Adrenal gland (tissue), 12 donors: ENCODE measurements around the gene TMEM8B. TPM values are rescaled to one million over a fixed set of nuclear protein-coding genes. Genes with fewer than 3 reads are reported as not detected.
A peak's percentile ranks its signal among the peaks of the same experiment; 100 is the strongest.

Experiments
- DNase-seq, 7 donors: peaks; one replicate each; pipeline ENCODE4 v3.0.0-alpha.2; 2019 to 2020
- H3K27ac ChIP-seq, 5 donors: fragments of 200-600 bp; sonication (generic) in 4 of 5; 1 replicate in 3 of 5; 2 replicates in 2 of 5; pipeline versions ENCODE4 v1.5.1 to v1.8.0; 2016 to 2020; ENCODE audit warnings: mild to moderate bottlenecking in 1 of 5
- H3K27me3 ChIP-seq: fragments of 200-600 bp; 2 replicates; pipeline ENCODE4 v1.8.0; 2021
- H3K36me3 ChIP-seq, 2 donors: fragments of 200-600 bp; replicated peaks in 1 of 2; 1 replicate in 1 of 2; 2 replicates in 1 of 2; pipeline versions ENCODE4 v1.5.1 to v1.8.0; 2018 to 2022
- H3K4me1 ChIP-seq, 2 donors: fragments of 200-600 bp; replicated peaks in 1 of 2; 1 replicate in 1 of 2; 2 replicates in 1 of 2; pipeline versions ENCODE4 v1.5.1 to v1.8.0; 2018 to 2021
- H3K4me3 ChIP-seq, 4 donors: fragments of 200-600 bp; sonication (generic) in 3 of 4; one replicate each; pipeline ENCODE4 v1.5.1; 2016 to 2018
- H3K9me3 ChIP-seq, 3 donors: fragments of 200-600 bp; sonication (generic) in 1 of 3; replicated peaks in 1 of 3; 1 replicate in 2 of 3; 2 replicates in 1 of 3; pipeline versions ENCODE4 v1.5.1 to v1.8.0; 2016 to 2021
- POLR2A ChIP-seq, 2 donors: fragments of 450-650 bp; IDR thresholded peaks; one replicate each; pipeline ENCODE4 v1.6.1; 2017; ENCODE audit warnings: antibody characterized with exemption in 2 of 2, mild to moderate bottlenecking in 2 of 2, moderate library complexity in 1 of 2
- WGBS, 4 donors: extraction: QIAGEN DNeasy Blood & Tissue Kit in 2 of 4; methylation state at CpG; one replicate each; pipeline versions ENCODE4 v1.1.5 to v1.1.7; 2013 to 2017; 5-methylcytosine and 5-hydroxymethylcytosine counted together
- intact Hi-C, 2 donors: fragments of 100-400 bp; cut with DNase I; formaldehyde crosslinking; loops; one replicate each; pipeline versions ENCODE4 v1.14.1 to v1.15.0; 2022 to 2023
- polyA plus RNA-seq, 3 donors: library from polyadenylated mRNA; stranded (reverse); fragments of 200-250 nt in 2 of 3; fragments of 350-450 nt in 1 of 3; fragmentation: Illumina TruSeq in 1 of 3; extraction: RNeasy Lipid Tissue Mini Kit (QIAGEN cat#74804) in 1 of 3; gene quantifications; one replicate each; pipeline ENCODE4 v1.2.3, GENCODE V29; 2013 to 2014
- total RNA-seq, 9 donors: library from RNA; depleted of rRNA in 4 of 9; stranded (reverse); fragments of >200 nt in 4 of 9; fragments of 120-200 nt in 1 of 9; fragmentation: NEBNext Ultra II Directional in 1 of 9; extraction: Animal tissue kit (Norgen Biotek cat#: 25700) in 1 of 9; gene quantifications; one replicate each; pipeline versions ENCODE4 v1.1.0 to v1.2.4, GENCODE V29; 2013 to 2023
- TF ChIP-seq, protein P1 (sequence below), 6 experiments: fragments of 450-650 bp in 4 of 6; fragments of 200-600 bp in 2 of 6; sonication (generic) in 1 of 6; IDR thresholded peaks; 1 replicate in 5 of 6; 2 replicates in 1 of 6; pipeline versions ENCODE4 v1.5.1 to v1.8.0; 2016 to 2021; ENCODE audit warnings: antibody characterized with exemption in 6 of 6, mild to moderate bottlenecking in 2 of 6, moderate library complexity in 1 of 6
- donor health status: healthy with polysubstance abuse.
- donor health status: Bipolar disorder and iron deficiency.
- donor health status: DM: yes; HTN: yes; CAD: no.
- donor health status: DM: no; HTN: no; CAD: no.
- donor health status: DM: no; HTN: no; CAD: no.
- donor health status: DM: yes; HTN: yes; CAD: no.

TMEM8B gene
- total and polyA plus RNA-seq, 12 donors: 5.5 to 43.6 (median 19.8) TPM

DNA sequence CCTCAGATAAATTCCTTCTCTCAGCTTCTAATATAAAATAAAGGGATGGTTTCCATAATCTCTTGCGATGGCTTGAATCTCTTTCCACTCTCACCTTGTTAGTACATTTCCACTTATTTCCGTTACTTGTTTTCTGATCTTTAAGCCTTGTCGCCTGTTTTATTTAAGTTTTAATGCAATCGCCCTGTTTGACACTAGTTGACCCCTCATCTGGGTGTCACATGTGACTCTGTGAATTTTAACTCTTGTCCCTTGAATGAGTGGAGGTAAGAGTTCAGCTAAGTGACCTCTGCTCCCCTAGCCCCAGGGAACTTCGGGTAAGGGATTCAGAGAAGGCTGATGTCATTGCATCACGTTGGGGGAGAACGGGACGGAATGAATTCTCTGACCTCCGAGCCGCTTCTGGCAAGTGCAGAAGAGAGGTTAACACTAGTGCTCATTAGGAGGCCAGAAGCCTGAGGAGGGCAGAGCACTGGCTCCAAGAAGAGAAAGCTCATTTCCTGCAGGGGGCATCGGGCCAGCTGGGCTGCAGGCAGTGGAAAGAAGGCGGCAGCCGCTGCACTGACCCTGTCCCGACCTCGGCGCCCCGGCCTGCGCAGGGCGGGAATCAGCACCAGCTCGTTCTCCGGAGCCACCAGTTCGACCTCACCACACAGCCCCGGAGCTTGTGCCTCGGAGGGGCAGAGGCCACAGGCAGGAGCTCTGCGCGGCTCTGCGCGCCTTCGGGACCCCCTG is 14.8 kb upstream of the TMEM8B start:
- peak overlapping the region; percentile 36 to 91 (median 62) for H3K4me3 ChIP-seq
- peak; percentile 69 to 90 (median 81) for DNase-seq
- intact Hi-C loops: no loop called here
- no peaks in the 10 kb centered on the region for H3K36me3 ChIP-seq
- peaks cover 19 to 30% of the 10 kb centered on the region in 2 donors for H3K4me1 ChIP-seq
- H3K27ac ChIP-seq: peak overlapping the region; percentile 77 to 98 (median 96)
- WGBS, 4 donors: 7 to 21% (median 13%) methylated on average over 10 to 29 of the region's 29 CpGs
- no peaks in the 10 kb centered on the region for H3K27me3 ChIP-seq
- TF ChIP-seq, protein P1, sequence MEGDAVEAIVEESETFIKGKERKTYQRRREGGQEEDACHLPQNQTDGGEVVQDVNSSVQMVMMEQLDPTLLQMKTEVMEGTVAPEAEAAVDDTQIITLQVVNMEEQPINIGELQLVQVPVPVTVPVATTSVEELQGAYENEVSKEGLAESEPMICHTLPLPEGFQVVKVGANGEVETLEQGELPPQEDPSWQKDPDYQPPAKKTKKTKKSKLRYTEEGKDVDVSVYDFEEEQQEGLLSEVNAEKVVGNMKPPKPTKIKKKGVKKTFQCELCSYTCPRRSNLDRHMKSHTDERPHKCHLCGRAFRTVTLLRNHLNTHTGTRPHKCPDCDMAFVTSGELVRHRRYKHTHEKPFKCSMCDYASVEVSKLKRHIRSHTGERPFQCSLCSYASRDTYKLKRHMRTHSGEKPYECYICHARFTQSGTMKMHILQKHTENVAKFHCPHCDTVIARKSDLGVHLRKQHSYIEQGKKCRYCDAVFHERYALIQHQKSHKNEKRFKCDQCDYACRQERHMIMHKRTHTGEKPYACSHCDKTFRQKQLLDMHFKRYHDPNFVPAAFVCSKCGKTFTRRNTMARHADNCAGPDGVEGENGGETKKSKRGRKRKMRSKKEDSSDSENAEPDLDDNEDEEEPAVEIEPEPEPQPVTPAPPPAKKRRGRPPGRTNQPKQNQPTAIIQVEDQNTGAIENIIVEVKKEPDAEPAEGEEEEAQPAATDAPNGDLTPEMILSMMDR (IDR thresholded peaks at IDR 0.05): peak in 5 of 6 experiments; percentile 19 to 43 (median 40)
- no peak for TF ChIP-seq POLR2A (IDR thresholded peaks at IDR 0.05)
- H3K9me3 ChIP-seq: no peaks in the 10 kb centered on the region

GRCh38 chr9:35814841-35815543 is 14.0 kb upstream of the TMEM8B start, which contains the start of gene HINT2:
Gene HINT2 (minus strand): TSS chr9:35815042. CDS start chr9:35814979, 63 bp downstream.
- peak; percentile 95 to 99 (median 98) for DNase-seq
- Histone ChIP-seq H3K9me3 (no peaks in the 10 kb centered on the region), H3K4me3 (peak within 1 kb of the TSS; percentile 36 to 91 (median 62)), H3K36me3 (no peaks in the 10 kb centered on the region), H3K27me3 (no peaks in the 10 kb centered on the region), H3K27ac (peak within 1 kb of the TSS; percentile 77 to 98 (median 96)), H3K4me1 (peaks cover 19 to 30% of the 10 kb centered on the region in 2 donors)
- peak; percentile 89 to 96 for TF ChIP-seq POLR2A (IDR thresholded peaks at IDR 0.05)
- TF ChIP-seq, protein P1 (IDR thresholded peaks at IDR 0.05): no peak
- intact Hi-C loops: no loop called here
- 0% methylated on average over 23 to 52 of the region's 52 CpGs for WGBS, 4 donors

GRCh38 chr9:35816708-35817107 is 12.3 kb upstream of the TMEM8B start:
- Histone ChIP-seq H3K27ac (no peak overlapping the region), H3K27me3 (no peaks in the 10 kb centered on the region), H3K4me1 (peaks cover 13 to 21% of the 10 kb centered on the region in 2 donors), H3K4me3 (no peak overlapping the region), H3K9me3 (no peaks in the 10 kb centered on the region), H3K36me3 (no peaks in the 10 kb centered on the region)
- 53 to 87% (median 69%) methylated on average over 1 of the region's 1 CpG for WGBS, 4 donors
- intact Hi-C loops: no loop called here
- DNase-seq: no peak
- TF ChIP-seq POLR2A (IDR thresholded peaks at IDR 0.05): no peak
- TF ChIP-seq, protein P1 (IDR thresholded peaks at IDR 0.05): peak in 1 of 6 experiments; percentile 12

- Histone ChIP-seq H3K27me3 (no peaks in the 10 kb centered on the region), H3K4me3 (no peak overlapping the region), H3K9me3 (no peaks in the 10 kb centered on the region), H3K27ac (no peak overlapping the region), H3K4me1 (peaks cover 10% of the 10 kb centered on the region in 2 donors), H3K36me3 (no peaks in the 10 kb centered on the region)
- TF ChIP-seq, protein P1 (IDR thresholded peaks at IDR 0.05): no peak
- TF ChIP-seq POLR2A (IDR thresholded peaks at IDR 0.05): no peak
- intact Hi-C loops: no loop called here
- 67 to 100% (median 83%) methylated on average over 2 to 3 of the region's 3 CpGs for WGBS, 4 donors
- no peak for DNase-seq
These were observed 10.7 kb upstream of the TMEM8B start for GRCh38 chr9:35818341-35818740.
